Activated CD8-positive, alpha-beta T cell treated with anti-CD3 and anti-CD28 coated beads for 36 hours (primary cell): Measurements from ENCODE around the gene HRAS. TPM values are rescaled to one million over a fixed set of nuclear protein-coding genes. Genes with fewer than 3 reads are reported as not detected.

Experiments
- ATAC-seq: fragments of 200-7000 bp; cut with Tn5 transposase; one replicate; pipeline ENCODE4 v1.10.0; 2021; ENCODE audit warnings: mild to moderate bottlenecking, moderate library complexity
- CTCF ChIA-PET: fragments of 350-600 bp; sonication (Branson Sonifier 250); formaldehyde crosslinking; loops from one replicate; lab custom pipeline; 2021; ENCODE audit warnings: antibody characterized with exemption; lab: Charles Lee
- POLR2A ChIA-PET: fragments of 350-600 bp; sonication (Branson Sonifier 250); formaldehyde crosslinking; loops from one replicate; lab custom pipeline; 2021; ENCODE audit warnings: antibody characterized with exemption; lab: Charles Lee
- DNase-seq: peaks from one replicate; pipeline ENCODE4 v3.0.0-alpha.2; 2020
- H3K27ac Mint-ChIP-seq: one replicate; pipeline ENCODE4 v1.8.0; 2021; ENCODE audit warnings: mild to moderate bottlenecking, mixed read lengths
- H3K27me3 Mint-ChIP-seq: one replicate; pipeline ENCODE4 v1.8.0; 2021; ENCODE audit warnings: mixed read lengths
- H3K36me3 Mint-ChIP-seq: one replicate; pipeline ENCODE4 v1.8.0; 2021; ENCODE audit warnings: low read depth, mixed read lengths
- H3K4me1 Mint-ChIP-seq: one replicate; pipeline ENCODE4 v1.8.0; 2021; ENCODE audit warnings: low read depth, mixed read lengths
- H3K4me3 Mint-ChIP-seq: one replicate; pipeline ENCODE4 v1.8.0; 2021; ENCODE audit warnings: mild to moderate bottlenecking, moderate library complexity, mixed read lengths
- H3K9me3 Mint-ChIP-seq: one replicate; pipeline ENCODE4 v1.8.0; 2021; ENCODE audit warnings: mixed read lengths
- intact Hi-C: fragments of 100-400 bp; cut with micrococcal nuclease; formaldehyde crosslinking; loops from one replicate; pipeline ENCODE4 v1.10.0; 2022
- total RNA-seq, 2 experiments: library from RNA; stranded (reverse); gene quantifications; one replicate each; pipeline ENCODE4 v1.2.3, GENCODE V29; 2021
- TF ChIP-seq, protein P1 (sequence below): fragments of 200-600 bp; IDR thresholded peaks from one replicate; pipeline ENCODE4 v1.8.0; 2022; ENCODE audit warnings: antibody characterized with exemption, mild to moderate bottlenecking

HRAS gene
- total RNA-seq, 2 experiments from 2014 or later = 30.4 to 34.6 TPM

DNA sequence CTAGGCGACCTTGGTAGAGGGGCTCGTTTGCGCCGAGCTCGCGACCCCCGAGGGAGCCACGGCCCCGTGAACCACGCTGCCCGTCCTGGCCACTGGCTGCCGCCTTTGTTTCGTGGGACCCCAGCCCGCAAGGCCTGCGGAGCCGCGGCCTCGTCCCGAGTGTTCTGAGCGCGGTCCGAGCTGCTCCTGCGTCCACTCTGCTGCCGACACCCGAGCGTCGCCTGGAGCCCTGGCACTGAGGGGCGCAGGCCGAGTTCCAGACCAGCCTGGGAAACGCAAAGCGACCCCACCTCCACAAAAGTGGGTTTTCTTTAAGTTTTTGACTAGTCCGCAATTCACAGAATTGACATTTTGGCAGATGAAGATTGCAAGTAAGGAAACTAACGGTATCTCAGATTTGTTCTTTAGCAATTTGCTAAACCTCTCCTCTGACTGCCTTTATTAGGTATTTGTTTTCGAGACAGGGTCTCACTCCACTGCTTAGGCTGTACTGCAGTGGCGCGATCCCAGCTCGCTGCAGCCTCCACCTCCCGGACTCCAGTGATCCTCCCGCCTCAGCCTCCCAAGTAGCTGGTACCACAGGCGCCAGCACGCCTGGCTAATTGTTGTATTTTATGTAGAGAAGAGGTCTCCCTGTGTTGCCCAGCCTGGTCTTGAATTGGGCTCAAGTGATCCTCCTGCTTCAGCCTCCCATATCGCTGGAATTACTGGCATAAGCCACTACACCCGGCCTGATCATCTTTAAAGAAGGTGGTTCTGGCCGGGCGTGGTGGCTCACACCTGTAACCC is 27.5 kb downstream of the HRAS start:
- H3K27ac Mint-ChIP-seq = peak overlapping the region; percentile 57
- TF ChIP-seq, protein P1, sequence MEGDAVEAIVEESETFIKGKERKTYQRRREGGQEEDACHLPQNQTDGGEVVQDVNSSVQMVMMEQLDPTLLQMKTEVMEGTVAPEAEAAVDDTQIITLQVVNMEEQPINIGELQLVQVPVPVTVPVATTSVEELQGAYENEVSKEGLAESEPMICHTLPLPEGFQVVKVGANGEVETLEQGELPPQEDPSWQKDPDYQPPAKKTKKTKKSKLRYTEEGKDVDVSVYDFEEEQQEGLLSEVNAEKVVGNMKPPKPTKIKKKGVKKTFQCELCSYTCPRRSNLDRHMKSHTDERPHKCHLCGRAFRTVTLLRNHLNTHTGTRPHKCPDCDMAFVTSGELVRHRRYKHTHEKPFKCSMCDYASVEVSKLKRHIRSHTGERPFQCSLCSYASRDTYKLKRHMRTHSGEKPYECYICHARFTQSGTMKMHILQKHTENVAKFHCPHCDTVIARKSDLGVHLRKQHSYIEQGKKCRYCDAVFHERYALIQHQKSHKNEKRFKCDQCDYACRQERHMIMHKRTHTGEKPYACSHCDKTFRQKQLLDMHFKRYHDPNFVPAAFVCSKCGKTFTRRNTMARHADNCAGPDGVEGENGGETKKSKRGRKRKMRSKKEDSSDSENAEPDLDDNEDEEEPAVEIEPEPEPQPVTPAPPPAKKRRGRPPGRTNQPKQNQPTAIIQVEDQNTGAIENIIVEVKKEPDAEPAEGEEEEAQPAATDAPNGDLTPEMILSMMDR = no peak
- CTCF ChIA-PET = interaction anchor here (6.6 kb wide), 1 partner anchor 12 kb away, joined by 51 read pairs; no protein-coding TSS in a partner anchor
- DNase-seq = no peak
- peak overlapping the region; percentile 94 for H3K4me3 Mint-ChIP-seq
- peaks cover 19% of the 10 kb centered on the region for H3K4me1 Mint-ChIP-seq
- intact Hi-C loops = no loop called here
- peaks cover 28% of the 10 kb centered on the region for H3K36me3 Mint-ChIP-seq
- no peak for ATAC-seq
- no peaks in the 10 kb centered on the region for H3K9me3 Mint-ChIP-seq
- no peaks in the 10 kb centered on the region for H3K27me3 Mint-ChIP-seq
- POLR2A ChIA-PET = interaction anchor here (1.0 to 3.5 kb wide), 3 partner anchors 8 to 61 kb away, joined by 5 to 22 read pairs (median 6); partner anchors contain the start of gene PTDSS2

DNA sequence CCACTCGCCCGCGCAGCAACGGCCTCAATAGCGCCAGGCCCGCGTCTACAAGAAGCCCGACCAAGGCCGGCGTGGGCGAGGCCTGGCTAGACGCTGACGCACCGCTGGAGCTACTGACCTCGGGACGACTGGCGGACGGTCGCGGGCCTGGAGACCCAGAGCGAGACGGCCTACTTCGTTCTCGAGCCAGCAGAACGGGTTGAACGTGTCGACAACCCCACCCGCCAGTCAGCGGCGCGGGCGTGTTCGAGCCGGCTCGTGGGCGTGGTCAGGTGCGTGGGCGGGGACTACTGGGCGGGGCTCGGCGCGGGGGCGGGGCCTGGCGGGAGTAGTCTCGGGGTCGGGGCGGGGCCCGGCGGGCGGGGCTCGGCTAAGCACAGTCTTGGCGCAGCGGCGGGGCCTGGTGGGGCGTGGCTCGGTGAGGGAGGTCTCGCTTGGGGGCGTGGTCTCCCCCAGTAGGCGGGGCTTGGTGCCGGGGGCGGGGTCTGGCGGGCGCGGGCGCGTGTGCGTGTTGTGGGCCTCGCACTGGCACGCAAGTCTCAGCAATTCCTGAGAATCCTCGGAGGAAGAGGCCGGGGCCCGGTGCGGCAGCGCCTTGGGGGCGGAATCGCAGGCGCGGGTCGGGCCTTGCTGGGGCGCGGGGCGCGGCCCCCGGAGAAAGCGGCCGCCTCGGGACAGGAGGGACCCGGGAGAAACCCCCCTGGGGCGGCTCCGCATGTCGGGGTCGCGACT is 28.2 kb downstream of the HRAS start, which contains the start of gene RNH1:
Gene RNH1 (minus strand): TSS at position 248 of the 732 bp plus-strand sequence. CDS start 5,080 bp downstream, outside the sequence.
- H3K27ac Mint-ChIP-seq = peak within 1 kb of the TSS; percentile 99
- intact Hi-C loops = no loop called here
- H3K4me3 Mint-ChIP-seq = peak within 1 kb of the TSS; percentile 94
- TF ChIP-seq, protein P1 = no peak
- ChIA-PET POLR2A (interaction anchor here (0.7 to 3.5 kb wide), 16 partner anchors 8 to 240 kb away, joined by 3 to 22 read pairs (median 3); partner anchors contain the start of genes PTDSS2, SIGIRR and TALDO1), CTCF (interaction anchor here (0.7 to 6.6 kb wide), 6 partner anchors 12 to 220 kb away, joined by 3 to 51 read pairs (median 4); no protein-coding TSS in a partner anchor)
- peaks cover 24% of the 10 kb centered on the region for H3K36me3 Mint-ChIP-seq
- no peaks in the 10 kb centered on the region for H3K27me3 Mint-ChIP-seq
- peak; percentile 90 for ATAC-seq
- peak; percentile 99 for DNase-seq
- peaks cover 22% of the 10 kb centered on the region for H3K4me1 Mint-ChIP-seq
- no peaks in the 10 kb centered on the region for H3K9me3 Mint-ChIP-seq

GRCh38 chr11:506238-506994 is 29.0 kb downstream of the HRAS start:
- intact Hi-C loops = no loop called here
- H3K27me3 Mint-ChIP-seq = no peaks in the 10 kb centered on the region
- CTCF ChIA-PET = interaction anchor here (0.7 to 6.6 kb wide), 7 partner anchors 13 to 221 kb away, joined by 3 to 51 read pairs (median 4); no protein-coding TSS in a partner anchor
- TF ChIP-seq, protein P1 = no peak
- peaks cover 24% of the 10 kb centered on the region for H3K36me3 Mint-ChIP-seq
- POLR2A ChIA-PET = interaction anchor here (0.7 to 3.5 kb wide), 18 partner anchors 9 to 241 kb away, joined by 3 to 22 read pairs (median 3); partner anchors contain the start of genes PTDSS2, SIGIRR and TALDO1
- H3K27ac Mint-ChIP-seq = peak overlapping the region; percentile 99
- peak; percentile 80 for ATAC-seq
- peak overlapping the region; percentile 94 for H3K4me3 Mint-ChIP-seq
- H3K9me3 Mint-ChIP-seq = no peaks in the 10 kb centered on the region
- peaks cover 24% of the 10 kb centered on the region for H3K4me1 Mint-ChIP-seq
- peak; percentile 97 for DNase-seq

GRCh38 chr11:504994-505344 is 30.4 kb downstream of the HRAS start:
- ChIA-PET CTCF (interaction anchor here (0.7 to 6.6 kb wide), 5 partner anchors 14 to 136 kb away, joined by 3 to 51 read pairs (median 4); partner anchors contain the start of gene B4GALNT4), POLR2A (interaction anchor here (1.0 to 3.5 kb wide), 4 partner anchors 11 to 56 kb away, joined by 3 to 22 read pairs (median 6); partner anchors contain the start of gene PTDSS2)
- Mint-ChIP-seq H3K27me3 (no peaks in the 10 kb centered on the region), H3K4me1 (peaks cover 26% of the 10 kb centered on the region), H3K27ac (peak overlapping the region; percentile 30), H3K36me3 (peaks cover 25% of the 10 kb centered on the region), H3K9me3 (no peaks in the 10 kb centered on the region), H3K4me3 (peak overlapping the region; percentile 94)
- DNase-seq (no peak), ATAC-seq (no peak)
- TF ChIP-seq, protein P1 = no peak
- intact Hi-C loops = no loop called here
